ENCODE results near the gene RFC2.
"Not testable (repeated sequence)": the region's sequence is repeated elsewhere in the genome, so short reads cannot be mapped to it uniquely, and the experiment has no call there.

RFC2 gene

DNA sequence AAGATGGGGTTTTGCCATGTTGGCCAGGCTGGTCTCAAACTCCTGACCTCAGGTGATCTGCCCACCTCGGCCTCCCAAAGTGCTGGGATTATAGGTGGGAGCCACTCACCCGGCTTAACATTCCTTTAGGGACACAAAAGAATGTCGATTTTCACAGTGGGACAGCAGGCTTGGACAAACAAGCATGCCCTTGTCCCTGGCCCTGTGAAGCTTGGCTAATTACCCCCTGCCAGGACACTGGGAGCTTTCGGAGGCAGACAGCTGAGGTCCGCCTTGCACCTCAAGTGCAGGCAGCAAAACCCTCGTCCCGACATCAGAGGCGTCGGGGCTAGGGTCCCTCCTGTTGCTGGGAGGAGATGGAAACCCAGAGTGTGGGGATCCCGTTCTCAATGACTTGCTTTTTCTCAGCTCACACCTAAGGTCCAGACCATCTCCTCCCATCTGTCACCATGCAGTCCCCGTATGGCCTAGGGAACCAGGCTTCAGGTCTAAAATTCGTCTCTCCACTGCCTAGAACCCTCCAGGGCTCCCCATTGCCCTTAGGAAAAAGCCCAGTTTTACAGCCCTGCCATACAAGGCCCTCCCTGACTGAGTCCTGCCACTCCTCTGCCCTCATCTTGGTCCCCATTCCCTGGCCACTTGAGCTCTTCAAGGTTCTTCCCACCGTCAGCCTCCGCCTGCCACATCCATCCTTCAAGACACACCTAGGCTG, 28.7 kb upstream of the RFC2 start:
- DNase-seq: no peak

DNA sequence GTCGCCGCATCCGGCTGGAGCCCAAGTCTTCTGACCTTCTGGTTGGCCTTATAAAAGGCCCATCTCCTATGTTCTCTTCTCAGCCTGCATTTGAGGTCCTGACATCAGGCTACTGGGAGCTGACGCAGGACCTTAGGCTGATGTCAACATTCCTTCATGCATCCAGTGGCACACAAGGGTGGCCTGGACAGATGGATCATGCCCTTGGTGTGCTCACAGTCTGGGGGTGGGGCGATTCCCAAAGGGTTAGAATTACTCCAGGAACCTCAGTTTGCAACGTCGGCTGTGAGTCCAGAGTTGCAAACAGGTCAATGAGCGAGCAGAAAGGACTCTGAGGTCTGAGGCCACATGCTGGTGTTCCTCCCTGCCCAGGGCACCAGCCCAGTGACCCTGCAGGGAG, 26.8 kb upstream of the RFC2 start:
- peak; percentile 80 to 89 (median 86) for DNase-seq

DNA sequence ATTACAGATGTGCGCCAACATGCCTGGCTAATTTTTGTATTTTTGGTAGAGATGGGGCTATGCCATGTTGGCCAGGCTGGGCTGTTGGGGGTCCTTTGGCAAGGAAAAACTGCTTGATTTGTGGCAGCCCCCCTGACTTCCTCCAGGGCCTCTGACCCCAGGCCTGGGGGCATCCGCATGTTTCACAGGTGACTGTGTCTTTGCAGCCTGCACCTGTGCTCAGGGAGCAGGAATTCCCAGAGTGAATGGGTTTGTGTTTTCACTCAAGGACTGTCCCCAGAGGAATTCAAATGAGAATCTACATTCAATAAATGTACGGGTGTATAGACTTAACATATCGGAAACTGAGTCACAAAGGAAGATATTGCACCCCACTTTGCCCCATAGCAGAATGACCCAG, 23.4 kb upstream of the RFC2 start:
- no peak for DNase-seq

DNA sequence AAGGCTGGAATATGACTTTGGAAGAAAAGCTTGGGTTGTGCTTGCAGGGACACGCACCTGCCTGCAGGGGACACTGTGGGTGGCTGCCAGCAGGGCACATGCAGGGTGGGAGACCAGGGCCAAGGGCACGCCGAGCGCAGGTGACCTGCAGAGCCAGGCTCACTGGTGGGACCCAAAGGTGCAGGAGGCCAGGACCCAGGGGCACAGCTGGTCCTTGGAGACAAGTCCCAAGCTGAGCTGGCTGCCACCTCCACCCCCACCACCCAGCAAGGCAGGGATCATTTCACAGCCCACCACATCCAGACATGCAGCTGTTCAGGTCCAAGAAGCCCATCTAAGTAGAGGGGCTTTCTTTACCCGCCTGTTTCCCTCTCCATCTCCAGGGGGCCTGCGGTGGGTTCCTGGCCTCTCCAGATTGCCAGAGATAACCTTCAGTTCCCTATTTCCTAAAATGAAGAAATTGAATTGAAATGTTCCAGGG, 21.2 kb upstream of the RFC2 start:
- peak in 1 of 3 donors; percentile 46 for DNase-seq

DNA sequence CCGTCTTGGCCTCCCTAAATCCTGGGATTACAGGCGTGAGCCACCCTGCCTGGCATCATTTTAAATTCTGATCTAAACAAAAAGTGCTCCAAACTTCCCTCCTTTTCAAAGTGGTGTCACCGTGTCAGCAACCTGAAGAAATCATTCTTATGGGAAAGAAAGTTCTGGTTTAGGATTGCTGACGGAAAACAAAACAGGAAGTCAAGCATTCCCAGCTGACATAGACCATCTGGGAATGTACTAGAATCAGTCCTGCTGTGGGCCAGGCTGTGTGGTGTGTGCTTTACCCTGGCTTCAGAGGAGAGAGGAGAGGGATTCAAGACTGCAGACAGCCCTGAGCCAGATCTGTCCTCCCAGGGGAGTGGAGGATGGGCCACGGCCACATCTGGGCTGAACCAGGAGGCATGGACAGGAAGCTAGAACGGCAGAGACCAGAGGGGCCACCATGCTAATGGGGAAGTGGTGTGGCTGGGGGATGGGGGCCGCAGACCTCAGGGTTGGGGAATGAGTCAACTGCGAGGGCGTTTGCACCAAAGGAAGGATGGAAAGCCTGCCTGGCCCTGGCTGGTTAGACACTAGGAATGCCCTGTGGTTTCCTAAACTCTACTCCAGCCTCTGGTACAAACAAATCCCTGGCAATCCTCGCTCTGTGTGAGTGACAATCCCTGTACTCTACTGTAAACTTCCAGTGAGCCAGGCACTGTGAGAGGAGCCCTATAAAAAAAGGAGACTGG, 18.3 kb upstream of the RFC2 start:
- peak; percentile 94 to 96 (median 95) for DNase-seq

DNA sequence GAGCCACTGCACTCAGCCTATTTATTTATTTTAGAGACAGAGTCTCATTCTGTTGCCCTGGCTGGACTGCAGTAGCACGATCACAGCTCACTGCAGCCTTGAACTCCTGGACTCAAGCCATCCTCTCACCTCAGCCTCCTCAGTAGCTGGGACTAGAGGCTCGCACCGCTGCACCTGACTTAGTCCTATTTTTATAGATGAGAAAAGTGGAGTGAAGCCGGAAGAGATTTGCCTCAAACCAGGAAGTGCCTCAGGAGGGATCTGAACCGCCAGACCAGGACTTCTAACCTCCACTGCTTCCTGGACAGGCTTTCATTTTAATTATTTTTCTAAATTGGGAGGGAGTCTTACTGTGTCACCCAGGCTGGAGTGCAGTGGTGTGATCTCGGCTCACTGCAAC, 17.5 kb upstream of the RFC2 start:
- DNase-seq: peak in 1 of 3 donors; percentile 12

DNA sequence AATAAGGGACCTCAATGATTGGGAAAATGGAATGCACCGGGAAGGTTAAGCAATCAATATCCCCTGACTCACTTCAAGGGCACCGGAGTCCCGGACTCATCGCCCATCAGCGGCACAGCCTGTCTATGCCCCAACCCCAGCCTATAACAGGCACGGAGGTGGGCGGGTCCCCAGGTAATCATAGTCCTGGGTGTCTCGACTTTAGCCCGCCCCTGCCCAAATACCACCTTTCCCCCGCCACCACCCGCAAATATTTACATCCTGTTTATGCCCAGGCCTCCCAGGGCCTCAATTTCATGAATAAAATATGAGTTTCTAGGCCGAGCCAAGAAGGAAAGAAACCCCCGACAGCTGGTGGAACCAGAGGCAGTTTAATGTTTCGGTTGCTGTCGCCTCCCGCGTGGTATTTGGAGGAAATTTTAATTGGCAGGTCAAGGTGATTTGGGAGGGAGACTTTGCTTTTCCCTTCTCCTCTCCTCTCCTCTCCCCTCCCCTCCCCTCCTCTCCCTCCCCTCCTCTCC, 15.6 kb upstream of the RFC2 start:
- DNase-seq: peak; percentile 57 to 58 (median 58)

DNA sequence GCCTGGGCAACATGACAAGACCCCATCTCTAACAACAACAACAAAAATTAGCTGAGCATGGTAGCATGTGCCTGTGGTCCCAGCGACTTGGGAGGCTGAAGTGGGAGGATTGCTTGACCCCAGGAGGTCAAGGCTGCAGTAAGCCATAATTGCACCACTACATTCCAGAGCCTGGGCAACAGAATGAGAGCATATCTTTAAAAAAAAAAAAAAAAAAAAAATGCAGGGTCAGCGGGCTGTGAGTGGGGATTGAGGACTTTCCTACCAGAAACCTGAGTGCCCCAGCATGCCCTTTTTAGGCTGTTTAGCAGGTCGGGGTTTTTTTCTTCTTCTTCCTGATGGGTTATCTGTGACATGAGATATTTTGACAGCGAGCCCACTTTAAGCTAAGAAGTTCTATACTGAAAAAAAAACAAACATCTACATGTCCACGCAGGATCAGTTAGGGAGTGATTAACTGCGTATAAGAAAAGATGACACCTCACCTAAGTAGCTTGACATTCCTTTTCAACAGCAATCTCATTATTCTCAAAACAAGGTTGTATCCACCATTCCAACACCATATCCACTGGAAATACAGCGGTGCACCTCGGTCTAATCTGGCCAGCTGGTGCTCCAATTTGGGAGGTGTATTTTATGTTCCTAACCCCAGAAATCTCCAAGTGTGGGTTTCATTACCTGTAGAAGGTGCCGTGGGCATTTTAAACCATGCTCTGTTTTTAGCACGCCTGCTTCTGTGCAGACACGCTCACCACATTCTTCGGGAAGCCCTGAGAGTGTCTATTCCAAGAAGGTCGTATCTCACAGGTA, 13.8 kb upstream of the RFC2 start:
- no peak for DNase-seq

DNA sequence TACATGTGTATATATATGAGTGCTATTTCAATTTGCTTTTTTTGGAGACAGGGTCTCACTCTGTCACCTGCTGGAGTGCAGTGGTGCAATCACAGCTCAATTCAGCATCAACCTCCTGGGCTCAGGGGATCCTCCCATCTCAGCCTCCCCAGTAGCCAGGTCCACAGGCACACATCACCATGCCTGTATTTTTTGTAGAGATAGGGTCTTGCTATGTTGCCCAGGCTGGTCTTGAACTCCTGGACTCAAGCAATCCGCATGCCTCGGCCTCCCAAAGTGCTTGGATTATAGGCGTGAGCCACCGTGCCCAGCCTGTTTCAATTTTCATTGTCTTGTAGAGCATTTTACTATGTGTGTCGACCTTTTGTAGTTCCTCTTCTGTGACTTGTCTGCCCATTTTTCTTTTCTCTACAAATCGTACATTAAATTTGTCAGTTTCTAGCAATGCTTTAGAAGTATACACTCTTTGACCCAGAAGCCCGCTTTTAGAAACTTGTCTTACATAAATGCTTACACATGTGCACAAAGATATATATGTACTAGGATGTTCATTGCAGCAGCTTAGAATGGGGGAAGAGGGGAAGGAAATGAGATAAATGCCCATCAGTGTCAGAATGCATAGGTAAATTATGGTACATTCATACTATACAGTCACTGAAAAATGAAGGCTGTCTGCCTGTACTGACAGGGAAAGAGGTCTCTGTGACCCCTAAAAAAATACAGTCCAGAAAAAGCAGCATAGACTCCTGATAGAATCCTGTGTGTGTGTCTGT, 12.2 kb upstream of the RFC2 start:
- no peak for DNase-seq

DNA sequence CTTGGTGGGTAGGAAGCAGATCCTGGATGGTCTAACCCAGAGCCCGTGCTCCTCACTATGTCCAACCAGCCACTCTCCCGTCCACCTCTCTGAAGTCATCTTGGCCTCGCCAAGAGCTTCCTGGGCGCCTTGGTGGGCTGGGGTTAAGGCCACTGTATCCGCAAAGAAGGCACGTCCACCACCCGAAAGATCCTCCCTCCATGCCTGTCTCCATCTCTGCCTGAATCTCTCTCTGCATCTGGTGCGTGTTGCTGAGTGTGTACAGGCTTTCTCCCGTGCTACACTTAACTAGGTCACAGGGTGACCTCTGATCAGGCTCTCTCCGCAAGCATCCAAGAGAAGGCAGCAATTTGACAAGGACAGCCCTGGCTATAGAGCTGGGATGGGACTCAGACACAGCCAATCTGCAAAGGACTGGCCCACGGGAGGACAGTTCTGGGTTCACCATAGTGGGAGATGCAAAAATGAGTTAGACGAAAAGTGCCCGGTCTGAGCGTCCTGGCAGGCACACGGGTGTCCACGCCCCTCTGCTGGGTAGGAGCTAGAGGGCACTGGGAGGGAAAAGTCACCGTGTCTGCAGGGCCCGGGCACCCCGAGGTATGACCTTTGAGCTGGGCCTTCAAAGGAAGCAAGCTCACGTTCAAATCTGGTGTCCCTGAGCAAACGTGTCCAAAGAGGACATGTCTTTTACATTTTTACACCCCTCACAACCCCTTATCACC, 9.4 kb upstream of the RFC2 start:
- no peak for DNase-seq

DNA sequence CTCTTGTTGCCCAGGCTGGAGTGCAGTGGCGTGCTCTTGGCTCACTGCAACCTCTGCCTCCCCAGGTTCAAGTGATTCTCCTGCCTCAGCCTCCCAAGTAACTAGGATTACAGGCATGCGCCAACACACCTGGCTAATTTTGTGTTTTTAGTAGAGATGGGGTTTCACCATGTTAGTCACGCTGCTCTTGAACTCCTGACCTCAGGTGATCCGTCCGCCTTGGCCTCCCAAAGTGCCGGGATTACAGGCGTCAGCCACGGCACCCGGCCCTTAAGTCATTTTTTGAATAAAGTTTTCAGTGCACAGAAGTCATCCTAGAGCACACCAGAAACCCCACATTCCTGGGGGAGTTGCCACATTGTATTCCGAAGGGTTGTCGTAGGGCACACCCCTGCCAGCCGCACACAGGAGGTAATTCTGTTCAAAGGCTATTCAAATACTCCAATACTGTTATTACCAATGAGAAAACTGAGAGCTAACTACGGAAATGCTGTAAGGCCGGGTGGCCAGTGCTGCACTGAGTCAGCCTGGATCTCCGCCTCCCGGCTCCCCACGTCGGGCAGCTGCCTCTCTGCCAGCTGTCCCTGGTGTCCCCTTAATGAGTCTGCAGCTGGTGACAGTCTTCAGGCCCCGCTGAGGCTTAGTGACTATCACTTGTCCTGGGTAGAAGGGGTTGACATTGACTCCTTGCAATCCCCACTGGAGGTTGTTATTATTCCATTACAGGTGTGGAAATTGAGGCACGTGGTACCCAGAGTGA, 8.6 kb upstream of the RFC2 start:
- no peak for DNase-seq

DNA sequence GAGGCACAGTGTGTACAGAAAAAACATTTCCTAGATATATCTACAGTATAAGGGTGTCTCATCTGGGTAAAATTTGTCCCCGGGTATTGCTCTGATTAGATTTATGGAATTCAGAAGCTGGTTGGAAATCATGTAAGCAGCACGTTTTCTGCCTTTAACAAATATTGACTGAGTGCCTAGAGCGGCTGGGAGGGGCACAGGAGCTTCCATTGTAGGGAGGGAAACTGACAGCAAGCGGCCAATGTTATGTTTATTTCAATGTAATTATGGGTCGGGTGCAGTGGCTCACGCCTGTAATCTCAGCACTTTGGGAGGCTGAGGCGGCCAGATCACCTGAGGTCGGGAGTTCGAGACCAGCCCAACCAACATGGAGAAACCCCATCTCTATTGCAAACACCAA, 4.4 kb upstream of the RFC2 start:
- DNase-seq: no peak

DNA sequence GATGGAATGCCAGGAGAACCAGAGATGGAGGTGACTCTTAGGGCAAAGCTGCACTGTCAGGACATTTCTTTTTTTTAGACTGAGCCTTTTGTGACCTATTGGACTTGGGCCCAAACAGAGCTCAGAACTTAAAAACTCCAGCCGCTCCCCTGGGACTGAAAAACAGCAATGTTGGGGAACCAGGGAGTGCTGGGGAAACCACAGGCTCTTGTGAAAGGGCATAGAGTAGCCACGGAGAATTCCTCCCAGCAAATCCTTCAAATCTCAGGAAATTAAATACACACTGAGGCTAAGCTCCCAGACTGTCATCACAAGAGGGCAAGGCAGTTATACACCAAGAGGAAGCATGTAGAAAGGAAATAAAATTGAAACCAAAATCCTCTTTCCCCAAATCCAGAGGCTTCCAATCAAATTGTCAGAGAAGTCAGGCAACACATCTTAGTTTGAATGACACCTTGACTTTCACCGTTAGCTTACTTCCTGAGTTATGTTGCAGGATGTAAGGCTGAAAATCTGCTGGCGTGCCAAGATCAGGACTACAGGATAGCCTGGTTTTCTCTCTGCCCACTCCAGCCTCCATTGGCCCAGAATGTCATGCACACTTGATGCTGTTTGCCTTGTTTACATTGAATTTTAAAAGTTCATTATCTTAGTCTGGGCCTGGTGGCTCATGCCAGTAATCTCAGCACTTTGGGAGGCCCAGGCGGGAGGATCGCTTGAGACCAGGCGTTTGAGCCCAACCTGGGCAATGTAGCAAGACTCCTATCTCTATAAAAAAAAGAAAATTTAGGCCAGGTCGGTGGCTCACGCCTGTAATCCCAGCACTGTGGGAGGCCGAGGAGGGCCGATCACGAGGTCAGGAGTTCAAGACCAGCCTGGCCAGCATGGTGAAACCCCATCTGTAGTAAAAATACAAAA, 2.6 kb upstream of the RFC2 start:
- peak; percentile 47 to 73 (median 62) for DNase-seq

DNA sequence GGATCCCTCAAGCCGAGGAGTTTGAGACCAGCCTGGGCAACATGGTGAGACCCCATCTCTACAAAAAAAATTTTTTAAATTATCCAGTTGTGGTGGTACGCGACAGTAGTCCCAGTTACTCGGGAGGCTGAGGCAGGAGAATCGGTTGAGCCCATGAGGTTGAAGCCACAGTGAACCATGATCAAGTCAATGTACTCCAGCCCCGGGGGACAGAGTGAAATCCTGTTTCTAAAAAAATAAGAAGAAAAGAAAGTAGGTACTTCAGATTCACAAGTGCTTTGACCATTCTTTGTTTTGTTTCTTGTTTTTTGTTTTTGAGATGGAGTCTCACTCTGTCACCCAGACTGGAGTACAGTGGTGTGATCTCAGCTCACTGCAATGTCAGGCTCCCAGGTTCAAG, 1.3 kb upstream of the RFC2 start:
- not testable (repeated sequence) for DNase-seq

DNA sequence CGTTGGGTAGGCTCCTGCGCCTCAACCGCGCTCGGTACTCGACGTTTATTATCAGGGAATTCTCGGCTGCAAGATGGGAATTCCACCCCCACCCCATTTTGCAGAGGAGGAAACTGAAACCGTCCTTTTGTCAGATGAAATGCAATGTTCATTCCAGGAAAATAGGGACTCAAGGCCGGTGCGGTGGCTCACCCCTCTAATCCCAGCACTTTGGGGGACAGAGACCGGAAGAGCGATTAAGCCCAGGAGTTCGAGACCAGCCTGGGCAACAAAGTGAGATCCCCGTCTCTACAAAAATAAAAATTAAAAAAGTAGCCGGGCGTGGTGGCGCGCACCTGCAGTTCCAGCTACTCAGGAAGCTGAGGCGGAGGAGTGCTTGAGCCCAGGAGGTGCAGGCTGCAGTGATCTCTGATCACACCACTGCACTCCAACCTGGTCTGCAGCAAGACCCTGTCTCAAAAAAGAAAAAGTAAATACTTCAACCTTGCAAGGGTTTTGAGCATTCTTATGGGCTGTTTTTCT, 720 bp upstream of the RFC2 start:
- peak in 1 of 3 donors; percentile 78 for DNase-seq

DNA sequence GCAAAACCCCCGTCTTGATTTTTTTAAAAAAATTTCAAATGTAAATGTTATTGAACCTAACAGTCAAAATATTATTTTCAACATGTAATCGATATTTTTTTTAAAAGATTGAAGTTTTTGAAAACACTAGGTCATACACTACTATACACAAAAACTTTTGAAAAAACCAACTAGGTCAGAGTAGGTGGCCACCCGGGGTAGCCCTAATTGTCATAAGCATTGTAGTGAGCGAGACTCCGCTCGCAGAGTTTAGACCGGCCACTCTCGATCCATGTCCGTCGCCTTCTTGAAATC, 417 bp downstream of the RFC2 start:
- peak in 2 of 3 donors; percentile 28 to 33 for DNase-seq

DNA sequence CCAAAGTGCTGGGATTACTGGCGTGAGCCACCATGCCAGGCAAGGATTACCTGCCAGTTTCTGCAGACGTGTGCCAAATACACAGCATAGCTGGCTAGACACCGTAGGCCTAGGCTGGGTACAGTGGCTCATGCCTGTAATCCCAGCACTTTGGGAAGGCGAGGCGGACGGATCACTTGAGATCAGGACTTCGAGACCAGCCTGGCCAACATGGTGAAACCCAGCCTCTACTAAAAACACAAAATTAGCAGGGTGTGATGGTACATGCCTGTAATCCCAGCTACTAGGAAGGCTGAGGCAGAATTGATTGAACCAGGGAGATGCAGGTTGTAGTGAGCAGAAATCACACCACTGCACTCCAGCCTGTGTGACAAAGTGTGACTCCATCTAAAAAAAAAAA, 868 bp downstream of the RFC2 start:
- no peak for DNase-seq

DNA sequence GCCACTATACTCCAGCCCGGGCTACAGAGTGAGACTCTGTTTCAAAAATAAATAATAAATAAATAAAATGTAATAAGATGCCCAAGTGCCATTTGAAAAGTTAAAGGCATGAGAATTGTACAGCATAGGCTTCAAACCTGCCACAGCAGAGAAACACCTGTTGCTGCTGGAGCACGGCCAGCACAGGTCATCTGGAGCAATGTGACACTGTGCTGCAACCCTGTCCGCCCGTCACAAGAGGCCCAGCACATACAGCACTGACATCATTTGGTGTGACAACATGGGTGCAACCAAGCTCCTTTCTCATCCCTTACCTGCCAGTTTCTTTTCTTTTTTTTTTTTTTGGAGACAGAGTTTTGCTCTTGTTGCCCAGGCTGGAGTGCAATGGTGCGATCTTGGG, 1.3 kb downstream of the RFC2 start:
- DNase-seq: no peak

DNA sequence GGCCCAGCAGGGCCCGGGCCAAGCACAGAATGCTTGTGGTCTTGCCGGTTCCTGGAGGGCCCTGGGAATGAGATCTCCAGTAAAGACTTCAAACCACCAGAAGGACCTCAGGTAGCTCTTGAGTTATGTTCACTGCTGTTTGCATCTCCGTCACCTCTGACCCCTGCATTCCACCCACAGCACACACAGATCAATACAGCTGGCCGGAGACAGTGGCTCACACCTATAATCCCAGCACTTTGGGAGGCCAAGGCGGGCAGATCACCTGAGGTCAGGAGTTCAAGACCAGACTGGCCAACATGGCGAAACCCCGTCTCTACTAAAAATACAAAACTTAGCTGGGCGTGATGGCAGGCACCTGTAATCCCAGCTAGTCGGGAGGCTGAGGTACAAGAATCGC, 5.1 kb downstream of the RFC2 start:
- not testable (repeated sequence) for DNase-seq

DNA sequence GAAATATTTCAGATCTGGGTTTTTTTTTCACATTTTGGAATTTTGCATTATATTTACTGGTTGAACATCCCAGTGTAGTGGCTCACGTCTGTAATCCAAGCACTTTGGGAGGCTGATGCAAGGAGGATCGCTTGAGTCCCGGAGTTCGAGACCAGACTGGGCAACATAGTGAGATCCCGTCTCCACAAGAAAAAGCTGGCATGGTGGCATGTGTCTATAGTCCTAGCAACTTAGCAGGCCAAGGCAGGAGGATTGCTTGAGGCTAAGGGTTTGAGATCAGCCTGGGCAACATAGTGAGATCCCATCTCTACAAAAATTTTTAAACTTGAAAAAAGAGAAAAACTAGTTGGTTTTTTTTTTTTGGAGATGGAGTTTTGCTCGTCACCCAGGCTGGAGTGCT, 6.0 kb downstream of the RFC2 start:
- DNase-seq: no peak

Data from suppressor macrophage treated with lipopolysaccharide for 1 hour (primary cell).